Lower leg skin (tissue), 3 donors: ENCODE results near the gene PCSK5.

ENCODE experiments used
- CTCF ChIP-seq, 3 donors: fragments of 450-650 bp; IDR thresholded peaks; one replicate each; pipeline ENCODE4 v1.5.1; 2016; ENCODE audit warnings: antibody characterized with exemption in 3 of 3, mild to moderate bottlenecking in 3 of 3, moderate library complexity in 2 of 3
- POLR2A ChIP-seq, 2 donors: fragments of 450-650 bp; IDR thresholded peaks; one replicate each; pipeline ENCODE4 v1.6.1; 2016 to 2017; ENCODE audit warnings: antibody characterized with exemption in 2 of 2, mild to moderate bottlenecking in 1 of 2, moderate library complexity in 1 of 2

GRCh38 chr9:75939536-75940111 is 49.2 kb downstream of the PCSK5 start:
- no peak for TF ChIP-seq POLR2A (IDR thresholded peaks at IDR 0.05)
- TF ChIP-seq CTCF (IDR thresholded peaks at IDR 0.05) = no peak
